ENCODE results near the gene ZMIZ1. TPM values are rescaled to one million over a fixed set of nuclear protein-coding genes. Genes with fewer than 3 reads are reported as not detected.

ZMIZ1 gene
- total RNA-seq, 1 donor from 2014 or later, result 50.1 TPM

- DNase-seq (ENCODE audit: extremely low read depth, low read depth, low spot score), result no peak
Measured at GRCh38 chr10:79182781-79183467, 114.2 kb downstream of the ZMIZ1 start.

- no peak for DNase-seq (ENCODE audit: extremely low read depth, low read depth, low spot score)
Measured at GRCh38 chr10:79183468-79183865, 114.7 kb downstream of the ZMIZ1 start.

- DNase-seq (ENCODE audit: extremely low read depth, low read depth, low spot score), result no peak
Measured at GRCh38 chr10:79184145-79184625, 115.4 kb downstream of the ZMIZ1 start.

- DNase-seq (ENCODE audit: extremely low read depth, low read depth, low spot score), result no peak
Measured at GRCh38 chr10:79184657-79185056, 115.9 kb downstream of the ZMIZ1 start.

- DNase-seq (ENCODE audit: extremely low read depth, low read depth, low spot score), result no peak
Measured at GRCh38 chr10:79185067-79185774, 116.5 kb downstream of the ZMIZ1 start.

GRCh38 chr10:79185796-79186374, 117.1 kb downstream of the ZMIZ1 start:
- DNase-seq (ENCODE audit: extremely low read depth, low read depth, low spot score), result no peak

GRCh38 chr10:79186486-79187120, 117.8 kb downstream of the ZMIZ1 start:
- no peak for DNase-seq (ENCODE audit: extremely low read depth, low read depth, low spot score)

- no peak for DNase-seq (ENCODE audit: extremely low read depth, low read depth, low spot score)
Measured at GRCh38 chr10:79187121-79187940, 118.6 kb downstream of the ZMIZ1 start.

- no peak for DNase-seq (ENCODE audit: extremely low read depth, low read depth, low spot score)
Measured at GRCh38 chr10:79188154-79188965, 119.6 kb downstream of the ZMIZ1 start.

- DNase-seq (ENCODE audit: extremely low read depth, low read depth, low spot score), result no peak
Measured at GRCh38 chr10:79189181-79189580, 120.4 kb downstream of the ZMIZ1 start.

GRCh38 chr10:79189853-79190435, 121.2 kb downstream of the ZMIZ1 start:
- DNase-seq (ENCODE audit: extremely low read depth, low read depth, low spot score), result no peak

- no peak for DNase-seq (ENCODE audit: extremely low read depth, low read depth, low spot score)
Measured at GRCh38 chr10:79190740-79191261, 122.0 kb downstream of the ZMIZ1 start.

- DNase-seq (ENCODE audit: extremely low read depth, low read depth, low spot score), result no peak
Measured at GRCh38 chr10:79191951-79192676, 123.3 kb downstream of the ZMIZ1 start.

GRCh38 chr10:79192677-79193003, 123.9 kb downstream of the ZMIZ1 start:
- DNase-seq (ENCODE audit: extremely low read depth, low read depth, low spot score), result no peak

- DNase-seq (ENCODE audit: extremely low read depth, low read depth, low spot score), result no peak
Measured at GRCh38 chr10:79193694-79194382, 125.1 kb downstream of the ZMIZ1 start.

GRCh38 chr10:79195091-79195923, 126.5 kb downstream of the ZMIZ1 start:
- peak; percentile 37 for DNase-seq (ENCODE audit: extremely low read depth, low read depth, low spot score)
